HG03039 (cell line): ENCODE data around the gene VAPA.
A peak's percentile ranks its signal among the peaks of the same experiment; 100 is the strongest.

Experiments
- ATAC-seq: cut with Tn5 transposase; IDR thresholded peaks from one replicate; pipeline ENCODE4 v1.9.1; 2021; ENCODE audit warnings: mild to moderate bottlenecking, moderate library complexity; ENCODE audit not compliant: unreplicated experiment

The VAPA gene

GRCh38 chr18:9913526-9914333 lies at the start of gene VAPA:
Gene VAPA, plus strand, starts transcription at chr18:9914016. Its CDS starts 241 bp downstream, at chr18:9914257.
- peak; percentile 75 for ATAC-seq

GRCh38 chr18:9865764-9866490 lies 47.9 kb upstream of the VAPA start:
- ATAC-seq, result no peak

- ATAC-seq, result no peak
Observed at GRCh38 chr18:9866627-9867026, 47.2 kb upstream of the VAPA start.

- ATAC-seq, result no peak
Observed at GRCh38 chr18:9867071-9867594, 46.7 kb upstream of the VAPA start.

- ATAC-seq, result no peak
Observed at GRCh38 chr18:9868857-9869714, 44.7 kb upstream of the VAPA start.

- no peak for ATAC-seq
Observed at GRCh38 chr18:9869715-9870430, 43.9 kb upstream of the VAPA start.

- ATAC-seq, result no peak
Observed at GRCh38 chr18:9870431-9871008, 43.3 kb upstream of the VAPA start.

- no peak for ATAC-seq
Observed at GRCh38 chr18:9871244-9871746, 42.5 kb upstream of the VAPA start.

- ATAC-seq, result no peak
Observed at GRCh38 chr18:9872823-9873222, 41.0 kb upstream of the VAPA start.

GRCh38 chr18:9874728-9875127 lies 39.1 kb upstream of the VAPA start:
- ATAC-seq, result no peak

GRCh38 chr18:9876212-9876866 lies 37.5 kb upstream of the VAPA start:
- no peak for ATAC-seq

- no peak for ATAC-seq
Observed at GRCh38 chr18:9876867-9877654, 36.8 kb upstream of the VAPA start.

GRCh38 chr18:9877655-9878014 lies 36.2 kb upstream of the VAPA start:
- ATAC-seq, result no peak

GRCh38 chr18:9878095-9878494 lies 35.7 kb upstream of the VAPA start:
- ATAC-seq, result no peak

GRCh38 chr18:9878783-9879242 lies 35.0 kb upstream of the VAPA start:
- ATAC-seq, result no peak

GRCh38 chr18:9884090-9884489 lies 29.7 kb upstream of the VAPA start:
- ATAC-seq, result no peak

- ATAC-seq, result no peak
Observed at GRCh38 chr18:9884532-9885140, 29.2 kb upstream of the VAPA start.
